Effector memory CD4-positive, alpha-beta T cell (primary cell): Measurements from ENCODE around the gene MYL7.

Experiments
- DNase-seq, 3 donors: peaks; one replicate each; pipeline ENCODE4 v3.0.0-alpha.2; 2020
- H3K27ac ChIP-seq: 2 replicates; pipeline ENCODE4 v1.7.0; 2013; ENCODE audit warnings: mild to moderate bottlenecking, low read length, moderate library complexity; ENCODE audit not compliant: insufficient read depth, poor library complexity, severe bottlenecking
- H3K27me3 ChIP-seq: replicated peaks from 2 replicates; pipeline ENCODE4 v1.7.0; 2013; ENCODE audit warnings: mild to moderate bottlenecking, low read length; ENCODE audit not compliant: insufficient read depth, control insufficient read depth, poor library complexity, severe bottlenecking
- H3K36me3 ChIP-seq: 2 replicates; pipeline ENCODE4 v1.7.0; 2013; ENCODE audit warnings: mild to moderate bottlenecking, low read length, moderate library complexity; ENCODE audit not compliant: control insufficient read depth, insufficient read depth
- H3K4me1 ChIP-seq: 2 replicates; pipeline ENCODE4 v1.7.0; 2013; ENCODE audit warnings: low read length, mild to moderate bottlenecking; ENCODE audit not compliant: control insufficient read depth, insufficient read depth, poor library complexity, severe bottlenecking
- H3K4me3 ChIP-seq: 2 replicates; pipeline ENCODE4 v1.7.0; 2013; ENCODE audit warnings: low read length, low read depth, mild to moderate bottlenecking; ENCODE audit not compliant: insufficient read depth, poor library complexity, severe bottlenecking
- H3K9me3 ChIP-seq: 2 replicates; pipeline ENCODE4 v1.7.0; 2013; ENCODE audit warnings: mild to moderate bottlenecking, low read length, moderate library complexity; ENCODE audit not compliant: control insufficient read depth

The MYL7 gene

GRCh38 chr7:44144968-44145478 lies 3.9 kb upstream of the MYL7 start:
- Histone ChIP-seq H3K27ac (no peak overlapping the region), H3K4me3 (peak overlapping the region; percentile 42), H3K36me3 (no peaks in the 10 kb centered on the region), H3K27me3 (no peaks in the 10 kb centered on the region), H3K9me3 (no peaks in the 10 kb centered on the region), H3K4me1 (peaks cover 7% of the 10 kb centered on the region)
- DNase-seq, result no peak

GRCh38 chr7:44144426-44144967 lies 3.4 kb upstream of the MYL7 start:
- Histone ChIP-seq H3K9me3 (no peaks in the 10 kb centered on the region), H3K4me3 (no peak overlapping the region), H3K27me3 (no peaks in the 10 kb centered on the region), H3K4me1 (peaks cover 7% of the 10 kb centered on the region), H3K27ac (no peak overlapping the region), H3K36me3 (no peaks in the 10 kb centered on the region)
- DNase-seq, result no peak

GRCh38 chr7:44143646-44144250 lies 2.6 kb upstream of the MYL7 start:
- H3K36me3 ChIP-seq, result no peaks in the 10 kb centered on the region
- H3K27ac ChIP-seq, result no peak overlapping the region
- no peak for DNase-seq
- peaks cover 7% of the 10 kb centered on the region for H3K4me1 ChIP-seq
- no peaks in the 10 kb centered on the region for H3K27me3 ChIP-seq
- H3K9me3 ChIP-seq, result no peaks in the 10 kb centered on the region
- H3K4me3 ChIP-seq, result no peak overlapping the region

GRCh38 chr7:44142028-44142427 lies 896 bp upstream of the MYL7 start:
- Histone ChIP-seq H3K4me1 (peaks cover 7% of the 10 kb centered on the region), H3K9me3 (no peaks in the 10 kb centered on the region), H3K36me3 (no peaks in the 10 kb centered on the region), H3K27ac (no peak overlapping the region), H3K4me3 (no peak overlapping the region), H3K27me3 (no peaks in the 10 kb centered on the region)
- no peak for DNase-seq

GRCh38 chr7:44140341-44140740 lies 791 bp downstream of the MYL7 start:
- no peak for DNase-seq
- no peak overlapping the region for H3K27ac ChIP-seq

GRCh38 chr7:44139311-44140010 lies 1.7 kb downstream of the MYL7 start:
- Histone ChIP-seq H3K27ac (no peak overlapping the region), H3K27me3 (no peaks in the 10 kb centered on the region), H3K9me3 (no peaks in the 10 kb centered on the region), H3K4me3 (no peak overlapping the region), H3K36me3 (no peaks in the 10 kb centered on the region), H3K4me1 (no peaks in the 10 kb centered on the region)
- DNase-seq, result no peak

More at GRCh38 chr7:44140341-44140740, 791 bp downstream of the MYL7 start:
- no peaks in the 10 kb centered on the region for H3K27me3 ChIP-seq
- no peaks in the 10 kb centered on the region for H3K36me3 ChIP-seq
- peaks cover 3% of the 10 kb centered on the region for H3K4me1 ChIP-seq
- no peak overlapping the region for H3K4me3 ChIP-seq
- no peaks in the 10 kb centered on the region for H3K9me3 ChIP-seq

- H3K4me1 ChIP-seq, result no peaks in the 10 kb centered on the region
- no peaks in the 10 kb centered on the region for H3K27me3 ChIP-seq
- DNase-seq, result no peak
- no peaks in the 10 kb centered on the region for H3K9me3 ChIP-seq
- no peak overlapping the region for H3K4me3 ChIP-seq
- no peak overlapping the region for H3K27ac ChIP-seq
- H3K36me3 ChIP-seq, result no peaks in the 10 kb centered on the region
Observed at GRCh38 chr7:44138698-44139097, 2.4 kb downstream of the MYL7 start.

- no peak for DNase-seq
- H3K4me1 ChIP-seq, result no peaks in the 10 kb centered on the region
- no peaks in the 10 kb centered on the region for H3K36me3 ChIP-seq
- H3K27me3 ChIP-seq, result no peaks in the 10 kb centered on the region
- H3K4me3 ChIP-seq, result no peak overlapping the region
- H3K27ac ChIP-seq, result no peak overlapping the region
- H3K9me3 ChIP-seq, result no peaks in the 10 kb centered on the region
Observed at GRCh38 chr7:44136731-44137130, 4.4 kb downstream of the MYL7 start.

- Histone ChIP-seq H3K9me3 (no peaks in the 10 kb centered on the region), H3K36me3 (no peaks in the 10 kb centered on the region), H3K27me3 (no peaks in the 10 kb centered on the region), H3K4me3 (no peak overlapping the region), H3K4me1 (no peaks in the 10 kb centered on the region), H3K27ac (no peak overlapping the region)
- no peak for DNase-seq
Observed at GRCh38 chr7:44134943-44135628, 6.0 kb downstream of the MYL7 start.

- H3K4me3 ChIP-seq, result no peak overlapping the region
- no peaks in the 10 kb centered on the region for H3K4me1 ChIP-seq
- no peaks in the 10 kb centered on the region for H3K36me3 ChIP-seq
- no peaks in the 10 kb centered on the region for H3K27me3 ChIP-seq
- no peak overlapping the region for H3K27ac ChIP-seq
- H3K9me3 ChIP-seq, result no peaks in the 10 kb centered on the region
- no peak for DNase-seq
Observed at GRCh38 chr7:44133295-44133694, 7.8 kb downstream of the MYL7 start.
